Endothelial cell of umbilical vein (primary cell): ENCODE results near the gene CDR2L. TPM values are rescaled to one million over a fixed set of nuclear protein-coding genes. Genes with fewer than 3 reads are reported as not detected.

Experiments used
- BruUV-seq: library from RNA; stranded (reverse); fragments of 400-500 nt; replicated peaks from 2 replicates; lab custom pipeline; 2021; lab: Mats Ljungman, UMichigan
- CTCF ChIA-PET: fragments of 300-600, 350-600 bp; sonication (Branson Sonifier 250); formaldehyde crosslinking; loops from one replicate; lab custom pipeline; 2021; ENCODE audit warnings: antibody characterized with exemption, inconsistent platforms; lab: Charles Lee
- POLR2A ChIA-PET: fragments of 300-600, 350-600 bp; sonication (Branson Sonifier 250); formaldehyde crosslinking; loops from one replicate; lab custom pipeline; 2021; ENCODE audit warnings: antibody characterized with exemption, inconsistent platforms; lab: Charles Lee
- DNase-seq: peaks from one replicate; pipeline ENCODE4 v3.0.0-alpha.2; 2011; ENCODE audit warnings: low read depth, low spot score
- FAIRE-seq: peaks from 2 replicates; lab custom pipeline; 2011; peaks lifted over from hg19 to GRCh38; lab: Jason Lieb, UNC
- H2AFZ ChIP-seq: 2 replicates; pipeline ENCODE4 v1.6.0; 2012; ENCODE audit warnings: low read depth, low read length, control low read depth, inconsistent platforms
- H3K27ac ChIP-seq: 2 replicates; pipeline ENCODE4 v1.5.1; 2011; ENCODE audit warnings: low read depth, mild to moderate bottlenecking, control low read depth, low read length, moderate library complexity; ENCODE audit not compliant: insufficient read depth
- H3K27me3 ChIP-seq, 2 experiments: 2 replicates each; pipeline versions ENCODE4 v1.6.0 to v1.6.1; 2011; ENCODE audit warnings: low read length in 2 of 2, mixed read lengths in 1 of 2; ENCODE audit not compliant: control insufficient read depth in 2 of 2, insufficient read depth in 2 of 2
- H3K36me3 ChIP-seq, 2 experiments: 2 replicates in 1 of 2; 3 replicates in 1 of 2; pipeline ENCODE4 v1.5.1; 2011; ENCODE audit warnings: low read length in 2 of 2, mild to moderate bottlenecking in 1 of 2, moderate library complexity in 1 of 2; ENCODE audit not compliant: control insufficient read depth in 2 of 2, insufficient read depth in 2 of 2; ENCODE audit errors: extremely low read depth in 1 of 2
- H3K4me1 ChIP-seq: 3 replicates; pipeline ENCODE4 v1.5.1; 2011; ENCODE audit warnings: mild to moderate bottlenecking, low read length; ENCODE audit not compliant: control insufficient read depth, insufficient read depth; ENCODE audit errors: extremely low read depth
- H3K4me2 ChIP-seq: 2 replicates; pipeline ENCODE4 v1.6.1; 2011; ENCODE audit warnings: low read length, control low read depth, mixed read lengths; ENCODE audit not compliant: insufficient read depth
- H3K4me3 ChIP-seq, 3 experiments: fragments of 200-600 bp in 1 of 3; sonication (generic), shearing (Covaris generic) in 1 of 3; replicated peaks in 1 of 3; 2 replicates each; pipeline ENCODE4 v1.5.1; 2011 to 2016; ENCODE audit warnings: control low read depth in 3 of 3, low read length in 3 of 3, mild to moderate bottlenecking in 2 of 3, inconsistent platforms in 1 of 3, low read depth in 1 of 3, moderate library complexity in 1 of 3; ENCODE audit not compliant: insufficient read depth in 1 of 3
- H3K79me2 ChIP-seq: 2 replicates; pipeline ENCODE4 v1.6.0; 2012; ENCODE audit warnings: low read length, inconsistent platforms; ENCODE audit not compliant: control insufficient read depth, insufficient read depth
- H3K9ac ChIP-seq: replicated peaks from 2 replicates; pipeline ENCODE3; 2011; ENCODE audit warnings: low read length, control low read depth; ENCODE audit not compliant: insufficient read depth; ENCODE audit errors: extremely low read depth
- H3K9me1 ChIP-seq: replicated peaks from 3 replicates; pipeline ENCODE4 v1.6.0; 2011; ENCODE audit warnings: mild to moderate bottlenecking, low read length; ENCODE audit not compliant: control insufficient read depth, insufficient read depth; ENCODE audit errors: extremely low read depth
- H3K9me3 ChIP-seq: replicated peaks from 2 replicates; pipeline ENCODE4 v1.5.1; 2012; ENCODE audit warnings: low read length, inconsistent platforms; ENCODE audit not compliant: control insufficient read depth, insufficient read depth
- H4K20me1 ChIP-seq: replicated peaks from 2 replicates; pipeline ENCODE3; 2011; ENCODE audit warnings: mild to moderate bottlenecking, low read length; ENCODE audit not compliant: control insufficient read depth, insufficient read depth; ENCODE audit errors: extremely low read depth
- EZH2 ChIP-seq: IDR thresholded peaks from 2 replicates; pipeline ENCODE4 v1.6.1; 2012; ENCODE audit warnings: borderline replicate concordance, low read depth, mild to moderate bottlenecking, moderate library complexity, low read length, inconsistent platforms; ENCODE audit not compliant: severe bottlenecking
- FOS ChIP-seq: IDR thresholded peaks from 2 replicates; pipeline ENCODE4 v1.6.1; 2011; ENCODE audit warnings: mild to moderate bottlenecking, low read length, moderate library complexity, borderline replicate concordance; ENCODE audit not compliant: insufficient read depth
- GATA2 ChIP-seq: IDR thresholded peaks from 2 replicates; pipeline ENCODE4 v1.7.0; 2011; ENCODE audit warnings: low read depth, mild to moderate bottlenecking, moderate library complexity, mixed read lengths, low read length; ENCODE audit not compliant: insufficient read length, insufficient read depth
- JUN ChIP-seq: IDR thresholded peaks from 2 replicates; pipeline ENCODE4 v1.6.1; 2011; ENCODE audit warnings: borderline replicate concordance, low read depth; ENCODE audit not compliant: insufficient read length, insufficient read depth
- MYC ChIP-seq: IDR thresholded peaks from one replicate; pipeline ENCODE4 v1.6.1; 2011; ENCODE audit warnings: mild to moderate bottlenecking, low read depth, low read length
- POLR2A ChIP-seq: IDR thresholded peaks from 2 replicates; pipeline ENCODE4 v1.6.1; 2012; ENCODE audit warnings: low read depth, mild to moderate bottlenecking, control low read depth, low read length
- dilution Hi-C: fragments of 300-500 bp; cut with MboI; formaldehyde crosslinking; loops from one replicate; pipeline ENCODE4 v1.15.0; 2019; ENCODE audit warnings: low sequenced_read_pairs; ENCODE audit not compliant: extremely low pct_ligation_motif_present
- intact Hi-C: fragments of 100-400 bp; cut with micrococcal nuclease; formaldehyde crosslinking; loops from one replicate; pipeline ENCODE4 v1.10.0; 2022
- polyA plus RNA-seq, 4 experiments: library from polyadenylated mRNA; depleted of rRNA in 3 of 4; stranded (reverse) in 3 of 4; unstranded in 1 of 4; fragments of >200 nt; gene quantifications; 2 replicates each; pipeline versions ENCODE4 v1.2.1 to v1.2.3, GENCODE V29; 2011 to 2012; ENCODE audit warnings: missing spikeins in 1 of 4
- total RNA-seq: library from RNA; stranded (reverse); gene quantifications from 2 replicates; pipeline ENCODE4 v1.2.3, GENCODE V29; 2021
- TF ChIP-seq, protein P1 (sequence below): IDR thresholded peaks from 2 replicates; pipeline ENCODE4 v1.6.1; 2011; ENCODE audit not compliant: insufficient read depth, insufficient read length
- TF ChIP-seq, protein P2 (sequence below), 2 donors: IDR thresholded peaks; 1 replicate in 1 of 2; 2 replicates in 1 of 2; pipeline ENCODE4 v1.5.1; 2011; ENCODE audit warnings: low read length in 2 of 2, mild to moderate bottlenecking in 2 of 2, moderate library complexity in 2 of 2, control low read depth in 1 of 2, inconsistent platforms in 1 of 2, low read depth in 1 of 2; ENCODE audit not compliant: insufficient read depth in 1 of 2; ENCODE audit errors: extremely low read depth in 1 of 2

Gene CDR2L
- total and polyA plus RNA-seq, 2 donors (not counting 3 experiments of a cell fraction or from before 2014, with no cell fraction given): 22.2 to 34.9 TPM

DNA sequence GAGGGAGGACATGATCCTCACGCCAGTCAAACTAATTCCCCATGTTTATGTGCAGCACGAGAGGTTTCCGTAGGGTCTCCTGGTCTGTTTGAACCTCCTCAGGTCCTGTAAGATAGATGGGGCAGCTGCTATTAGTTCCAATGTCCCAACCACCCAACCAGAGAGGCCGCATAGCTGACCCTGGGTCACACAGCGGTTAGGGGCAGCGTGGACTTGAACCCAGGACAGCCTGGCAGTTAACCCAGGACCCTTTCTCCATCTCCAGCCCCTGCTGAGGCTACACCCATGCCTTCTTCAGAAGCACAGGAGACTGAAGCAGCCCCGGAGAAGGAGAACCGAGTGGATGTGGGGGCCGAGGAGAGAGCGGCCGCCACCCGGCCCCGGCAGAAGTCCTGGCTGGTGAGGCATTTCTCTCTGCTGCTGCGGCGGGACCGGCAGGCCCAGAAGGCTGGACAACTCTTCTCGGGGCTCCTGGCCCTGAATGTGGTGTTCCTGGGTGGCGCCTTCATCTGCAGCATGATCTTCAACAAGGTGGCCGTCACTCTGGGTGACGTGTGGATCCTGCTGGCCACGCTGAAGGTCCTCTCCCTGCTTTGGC lies 46.2 kb upstream of the CDR2L start:
- Histone ChIP-seq H3K27me3 (peaks cover 15 to 23% of the 10 kb centered on the region in 2 experiments), H3K36me3 (no peaks in the 10 kb centered on the region), H3K4me2 (no peak overlapping the region), H3K27ac (no peak overlapping the region), H3K4me3 (no peak overlapping the region), H3K9ac (no peak overlapping the region), H3K9me3 (no peaks in the 10 kb centered on the region), H3K9me1 (no peaks in the 10 kb centered on the region), H4K20me1 (no peaks in the 10 kb centered on the region), H3K79me2 (no peaks in the 10 kb centered on the region), H3K4me1 (no peaks in the 10 kb centered on the region), H2AFZ (no peak overlapping the region)
- no peak for DNase-seq
- BruUV-seq: no TSS peak
- no peak for FAIRE-seq
- POLR2A ChIA-PET: no interaction called here
- TF ChIP-seq FOS (no peak), GATA2 (no peak)
- TF ChIP-seq, protein P1, sequence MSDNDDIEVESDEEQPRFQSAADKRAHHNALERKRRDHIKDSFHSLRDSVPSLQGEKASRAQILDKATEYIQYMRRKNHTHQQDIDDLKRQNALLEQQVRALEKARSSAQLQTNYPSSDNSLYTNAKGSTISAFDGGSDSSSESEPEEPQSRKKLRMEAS: no peak
- intact Hi-C loops (no loop called here), dilution Hi-C loops (no loop called here)
- CTCF ChIA-PET: no interaction called here

DNA sequence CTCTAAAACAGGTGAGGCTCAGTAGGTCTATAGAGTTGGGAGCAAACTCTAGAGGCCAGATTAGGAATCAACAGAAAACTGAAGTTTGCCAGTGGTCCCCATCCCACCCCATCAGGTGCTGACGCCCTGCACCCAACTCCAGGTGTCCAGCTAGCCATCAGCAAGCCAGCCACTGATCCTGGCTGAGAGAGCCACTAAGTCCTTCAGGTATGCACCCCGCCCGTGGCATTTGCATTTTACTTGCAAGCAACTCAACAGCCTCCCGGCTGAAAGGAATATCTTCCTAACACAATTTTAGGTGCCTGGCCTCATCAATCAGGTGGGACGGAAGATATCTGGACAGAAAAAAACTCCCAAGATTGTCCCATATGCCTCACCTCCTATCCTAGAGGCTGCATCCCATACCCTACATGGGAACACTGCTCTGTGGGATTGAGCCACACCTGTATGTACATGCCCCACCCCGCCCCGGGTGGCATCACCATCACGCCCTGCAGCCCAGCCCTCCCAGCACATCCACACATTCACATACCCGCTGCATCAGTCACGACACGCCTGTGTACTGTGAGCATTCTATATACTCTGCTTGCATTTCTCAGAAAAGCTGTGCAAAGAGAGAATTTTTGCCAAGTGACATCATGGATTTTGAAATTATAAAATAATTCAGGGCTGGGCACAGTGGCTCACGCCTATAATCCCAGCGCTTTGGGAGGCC lies 43.5 kb upstream of the CDR2L start:
- H3K79me2 ChIP-seq: no peaks in the 10 kb centered on the region
- no peak for FAIRE-seq
- H3K9me3 ChIP-seq: no peaks in the 10 kb centered on the region
- no peaks in the 10 kb centered on the region for H4K20me1 ChIP-seq
- dilution Hi-C loops: no loop called here
- H3K4me3 ChIP-seq: no peak overlapping the region
- no peaks in the 10 kb centered on the region for H3K4me1 ChIP-seq
- BruUV-seq: no TSS peak
- CTCF ChIA-PET: interaction anchor here (1.7 kb wide), 1 partner anchor 10 kb away, joined by 5 read pairs; no protein-coding TSS in a partner anchor
- POLR2A ChIA-PET: interaction anchor here (0.8 kb wide), 1 partner anchor 14 kb away, joined by 3 read pairs; no protein-coding TSS in a partner anchor
- intact Hi-C loops: no loop called here
- no peak overlapping the region for H3K4me2 ChIP-seq
- DNase-seq: no peak
- no peaks in the 10 kb centered on the region for H3K36me3 ChIP-seq
- H2AFZ ChIP-seq: no peak overlapping the region
- H3K9me1 ChIP-seq: no peaks in the 10 kb centered on the region
- no peak overlapping the region for H3K27ac ChIP-seq
- TF ChIP-seq JUN (no peak), EZH2 (no peak), MYC (no peak), FOS (no peak), POLR2A (no peak), GATA2 (no peak)
- TF ChIP-seq, protein P2, sequence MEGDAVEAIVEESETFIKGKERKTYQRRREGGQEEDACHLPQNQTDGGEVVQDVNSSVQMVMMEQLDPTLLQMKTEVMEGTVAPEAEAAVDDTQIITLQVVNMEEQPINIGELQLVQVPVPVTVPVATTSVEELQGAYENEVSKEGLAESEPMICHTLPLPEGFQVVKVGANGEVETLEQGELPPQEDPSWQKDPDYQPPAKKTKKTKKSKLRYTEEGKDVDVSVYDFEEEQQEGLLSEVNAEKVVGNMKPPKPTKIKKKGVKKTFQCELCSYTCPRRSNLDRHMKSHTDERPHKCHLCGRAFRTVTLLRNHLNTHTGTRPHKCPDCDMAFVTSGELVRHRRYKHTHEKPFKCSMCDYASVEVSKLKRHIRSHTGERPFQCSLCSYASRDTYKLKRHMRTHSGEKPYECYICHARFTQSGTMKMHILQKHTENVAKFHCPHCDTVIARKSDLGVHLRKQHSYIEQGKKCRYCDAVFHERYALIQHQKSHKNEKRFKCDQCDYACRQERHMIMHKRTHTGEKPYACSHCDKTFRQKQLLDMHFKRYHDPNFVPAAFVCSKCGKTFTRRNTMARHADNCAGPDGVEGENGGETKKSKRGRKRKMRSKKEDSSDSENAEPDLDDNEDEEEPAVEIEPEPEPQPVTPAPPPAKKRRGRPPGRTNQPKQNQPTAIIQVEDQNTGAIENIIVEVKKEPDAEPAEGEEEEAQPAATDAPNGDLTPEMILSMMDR (IDR thresholded peaks at IDR 0.05; ENCODE audit: extremely low read depth in 1 of 2, insufficient read depth in 1 of 2, low read depth in 1 of 2, low read length in 2 of 2): no peak
- no peak overlapping the region for H3K9ac ChIP-seq
- peaks cover 0 to 2% of the 10 kb centered on the region in 2 experiments for H3K27me3 ChIP-seq
